ENCODE results near the gene HADHB.
A peak's percentile ranks its signal among the peaks of the same experiment; 100 is the strongest.

The HADHB gene

DNA sequence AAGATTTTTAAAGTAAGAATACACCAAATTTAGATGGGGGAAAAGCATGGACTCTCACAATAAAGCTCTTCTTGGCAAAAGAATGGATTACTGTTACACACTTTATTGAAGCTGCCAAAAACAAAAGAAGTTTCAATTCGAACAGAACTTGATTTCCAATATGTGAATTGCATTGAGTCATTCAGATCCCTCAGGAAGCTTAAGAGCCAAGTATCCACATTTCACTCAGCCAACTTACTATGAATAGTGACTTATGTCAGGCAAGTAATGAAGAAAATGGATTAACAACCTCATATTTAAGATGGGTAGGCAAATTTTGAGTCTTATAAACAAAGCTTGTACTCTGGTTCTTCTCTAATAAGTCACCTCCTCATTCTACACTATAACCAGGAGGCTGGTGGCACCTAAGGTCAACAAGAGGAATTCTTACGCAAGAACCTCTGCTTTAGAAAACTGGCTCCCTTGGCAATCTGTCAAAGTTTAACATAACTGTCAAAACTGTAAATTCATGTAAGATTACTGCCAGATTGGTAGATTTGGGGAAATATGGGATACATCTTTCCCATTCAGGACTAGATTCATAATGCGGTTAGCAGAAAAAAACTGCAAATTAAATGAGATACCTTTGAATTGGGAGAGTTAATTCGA is 6.3 kb upstream of the HADHB start:
- no peaks in the 10 kb centered on the region for H3K9me3 ChIP-seq (ENCODE audit: severe bottlenecking)
- H3K36me3 ChIP-seq, result peaks cover 31% of the 10 kb centered on the region
- no peak for TF ChIP-seq CTCF (IDR thresholded peaks at IDR 0.05; ENCODE audit: low read depth, low read length)
- H3K27ac ChIP-seq, result no peak overlapping the region
- no peak for DNase-seq
- no peaks in the 10 kb centered on the region for H3K27me3 ChIP-seq (ENCODE audit: insufficient read depth, low read depth, severe bottlenecking)
- H3K4me3 ChIP-seq (ENCODE audit: low read depth, low read length), result no peak overlapping the region

DNA sequence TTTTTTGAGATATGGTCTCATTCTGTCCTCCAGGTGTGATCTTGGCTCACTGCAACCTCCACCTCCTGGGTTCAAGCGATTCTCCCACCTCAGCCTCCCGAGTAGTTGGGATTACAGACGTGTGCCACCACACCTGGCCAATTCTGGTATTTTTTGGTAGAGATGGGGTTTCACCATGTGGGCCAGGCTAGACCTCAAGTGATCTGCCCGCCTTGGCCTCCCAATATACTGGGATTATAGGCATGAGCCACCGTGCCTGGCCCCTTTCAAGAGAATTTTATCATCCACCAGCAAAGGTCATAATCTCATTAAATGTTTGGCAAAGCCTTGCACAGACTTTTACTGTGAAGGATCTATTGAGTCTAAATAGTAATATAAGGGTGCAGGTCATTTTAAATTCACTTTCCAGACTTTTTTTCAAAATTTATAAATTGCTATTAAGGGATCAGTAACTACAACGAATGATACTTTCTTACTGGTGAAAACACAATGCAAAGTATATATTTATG is 2.8 kb upstream of the HADHB start:
- Histone ChIP-seq H3K9me3 (ENCODE audit: severe bottlenecking) (no peaks in the 10 kb centered on the region), H3K36me3 (peaks cover 8% of the 10 kb centered on the region), H3K27me3 (ENCODE audit: insufficient read depth, low read depth, severe bottlenecking) (no peaks in the 10 kb centered on the region), H3K4me3 (ENCODE audit: low read depth, low read length) (no peak overlapping the region), H3K27ac (no peak overlapping the region)
- DNase-seq, result no peak
- no peak for TF ChIP-seq CTCF (IDR thresholded peaks at IDR 0.05; ENCODE audit: low read depth, low read length)

- peak; percentile 20 for DNase-seq
- peak overlapping the region; percentile 78 for H3K4me3 ChIP-seq (ENCODE audit: low read depth, low read length)
- no peaks in the 10 kb centered on the region for H3K27me3 ChIP-seq (ENCODE audit: insufficient read depth, low read depth, severe bottlenecking)
- peak overlapping the region; percentile 99 for H3K27ac ChIP-seq
- no peaks in the 10 kb centered on the region for H3K9me3 ChIP-seq (ENCODE audit: severe bottlenecking)
- no peak for TF ChIP-seq CTCF (IDR thresholded peaks at IDR 0.05; ENCODE audit: low read depth, low read length)
- peaks cover 2% of the 10 kb centered on the region for H3K36me3 ChIP-seq
These were observed 1.1 kb upstream of the HADHB start for GRCh38 chr2:26243470-26244308.

GRCh38 chr2:26245231-26245732 is 543 bp downstream of the HADHB start:
- Histone ChIP-seq H3K9me3 (ENCODE audit: severe bottlenecking) (no peaks in the 10 kb centered on the region), H3K27ac (peak overlapping the region; percentile 99), H3K27me3 (ENCODE audit: insufficient read depth, low read depth, severe bottlenecking) (no peaks in the 10 kb centered on the region), H3K4me3 (ENCODE audit: low read depth, low read length) (peak overlapping the region; percentile 78), H3K36me3 (peaks cover 2% of the 10 kb centered on the region)
- DNase-seq, result peak; percentile 88
- TF ChIP-seq CTCF (IDR thresholded peaks at IDR 0.05; ENCODE audit: low read depth, low read length), result no peak

- Histone ChIP-seq H3K36me3 (peaks cover 2% of the 10 kb centered on the region), H3K9me3 (ENCODE audit: severe bottlenecking) (no peaks in the 10 kb centered on the region), H3K27ac (peak overlapping the region; percentile 9; the same call in 1 of the 2 replicates), H3K4me3 (ENCODE audit: low read depth, low read length) (peak overlapping the region; percentile 78), H3K27me3 (ENCODE audit: insufficient read depth, low read depth, severe bottlenecking) (no peaks in the 10 kb centered on the region)
- TF ChIP-seq CTCF (IDR thresholded peaks at IDR 0.05; ENCODE audit: low read depth, low read length), result no peak
- DNase-seq, result no peak
These were observed 1.1 kb downstream of the HADHB start for GRCh38 chr2:26245810-26246209.

Measured in WERI-Rb-1 (cell line).